Inferior parietal cortex (tissue), 1 donor: ENCODE data around the gene PLA2G2C.
"Not testable (repeated sequence)": the region's sequence is repeated elsewhere in the genome, so short reads cannot be mapped to it uniquely, and the experiment has no call there.

ENCODE experiments used
- DNase-seq: peaks from one replicate; pipeline ENCODE4 v3.0.0-alpha.2; 2016; ENCODE audit errors: extremely low spot score

The PLA2G2C gene, protein sequence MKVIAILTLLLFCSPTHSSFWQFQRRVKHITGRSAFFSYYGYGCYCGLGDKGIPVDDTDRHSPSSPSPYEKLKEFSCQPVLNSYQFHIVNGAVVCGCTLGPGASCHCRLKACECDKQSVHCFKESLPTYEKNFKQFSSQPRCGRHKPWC

GRCh38 chr1:20185834-20186782, at the start of gene PLA2G2C, which contains the start of gene UBXN10:
TSS of gene PLA2G2C (minus strand) at chr1:20186518. CDS start at chr1:20177363, 9,155 bp downstream.
TSS of gene UBXN10 (plus strand) at chr1:20186096. CDS start at chr1:20190562, 4,466 bp downstream.
- DNase-seq = no peak

DNA sequence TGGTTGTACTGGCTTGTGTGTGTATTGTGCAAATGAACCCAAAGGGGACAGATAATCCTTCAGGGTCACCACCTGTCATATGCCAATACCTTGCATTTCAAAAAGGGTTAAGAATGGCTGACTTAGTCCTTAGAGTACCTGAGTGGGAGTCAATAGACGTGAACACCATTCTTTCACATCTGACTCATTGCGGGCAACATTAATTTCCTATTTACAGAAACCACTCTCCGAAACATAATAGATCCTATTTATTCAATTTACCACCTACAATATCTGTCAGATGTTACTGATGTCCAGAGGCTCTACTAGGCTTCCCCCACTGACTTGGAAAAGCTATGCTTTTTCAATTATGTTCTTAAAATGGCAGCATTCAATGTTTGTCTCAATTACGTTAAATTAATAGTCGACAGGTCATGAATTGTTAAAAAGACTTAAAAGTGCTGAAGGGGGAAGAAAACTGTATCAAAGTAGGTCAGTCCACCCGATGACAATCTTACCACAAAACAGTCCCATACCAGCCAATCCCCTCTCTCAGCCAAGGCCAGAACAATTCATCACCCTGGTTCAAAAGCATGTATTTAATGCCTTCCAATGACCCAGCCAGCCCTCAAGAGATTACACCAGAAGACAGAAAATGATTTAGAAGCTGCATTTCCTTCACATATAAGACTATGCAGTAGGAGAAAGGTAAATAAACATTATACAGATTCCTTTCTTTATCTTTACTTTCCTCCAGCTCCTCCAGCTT, 48.6 kb upstream of the PLA2G2C start:
- no peak for DNase-seq

GRCh38 chr1:20233866-20234265, 47.5 kb upstream of the PLA2G2C start:
- peak; percentile 52 for DNase-seq

DNA sequence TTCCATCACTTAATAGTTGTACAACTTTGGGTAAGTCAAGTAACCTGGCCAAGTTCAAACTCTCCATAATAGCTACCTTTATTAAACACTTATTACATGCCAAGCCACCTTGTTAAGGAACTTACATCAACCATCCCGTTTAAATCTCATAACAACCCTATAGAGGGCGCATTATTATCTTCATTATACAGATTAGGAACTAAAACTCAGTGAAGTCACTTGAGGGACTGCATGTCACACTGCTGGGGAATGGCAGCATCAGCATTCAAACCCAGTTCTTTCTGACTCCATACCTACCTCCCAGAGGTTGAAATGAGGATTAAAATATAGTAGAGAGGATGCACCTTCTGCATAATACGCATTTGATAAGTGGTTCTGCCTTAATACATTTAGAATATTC, 47.1 kb upstream of the PLA2G2C start:
- DNase-seq = peak; percentile 58

GRCh38 chr1:20232564-20232963, 46.2 kb upstream of the PLA2G2C start:
- not testable (repeated sequence) for DNase-seq

GRCh38 chr1:20229171-20229570, 42.9 kb upstream of the PLA2G2C start:
- no peak for DNase-seq

DNA sequence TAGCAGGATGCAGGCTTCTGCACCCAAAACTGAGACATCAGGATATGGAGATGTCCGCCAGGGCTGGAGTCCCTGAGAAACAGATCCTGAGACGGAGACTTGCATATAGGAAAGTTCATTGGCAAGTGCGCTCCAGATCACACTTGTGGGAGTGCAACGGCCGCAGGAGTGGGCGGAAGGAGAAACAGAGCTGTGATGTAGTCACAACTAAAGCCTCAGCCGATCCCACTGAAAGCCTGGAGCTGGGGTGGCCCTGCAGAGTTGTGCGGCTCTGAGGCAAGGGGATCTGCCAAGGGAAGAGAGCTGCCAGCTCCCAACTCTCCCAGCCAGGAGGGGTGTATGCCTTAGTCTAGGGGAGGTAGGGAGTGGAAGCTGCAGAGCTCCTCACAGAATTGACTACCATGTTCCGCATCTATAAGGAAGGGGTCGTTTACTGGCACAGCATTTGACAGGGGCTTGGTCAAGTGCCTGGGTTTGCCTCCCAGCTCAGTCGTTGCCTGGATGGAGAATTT, 42.1 kb upstream of the PLA2G2C start:
- no peak for DNase-seq

- DNase-seq = no peak
Measured at GRCh38 chr1:20227704-20228103, 41.4 kb upstream of the PLA2G2C start.

- DNase-seq = no peak
Measured at GRCh38 chr1:20224546-20224945, 38.2 kb upstream of the PLA2G2C start.

DNA sequence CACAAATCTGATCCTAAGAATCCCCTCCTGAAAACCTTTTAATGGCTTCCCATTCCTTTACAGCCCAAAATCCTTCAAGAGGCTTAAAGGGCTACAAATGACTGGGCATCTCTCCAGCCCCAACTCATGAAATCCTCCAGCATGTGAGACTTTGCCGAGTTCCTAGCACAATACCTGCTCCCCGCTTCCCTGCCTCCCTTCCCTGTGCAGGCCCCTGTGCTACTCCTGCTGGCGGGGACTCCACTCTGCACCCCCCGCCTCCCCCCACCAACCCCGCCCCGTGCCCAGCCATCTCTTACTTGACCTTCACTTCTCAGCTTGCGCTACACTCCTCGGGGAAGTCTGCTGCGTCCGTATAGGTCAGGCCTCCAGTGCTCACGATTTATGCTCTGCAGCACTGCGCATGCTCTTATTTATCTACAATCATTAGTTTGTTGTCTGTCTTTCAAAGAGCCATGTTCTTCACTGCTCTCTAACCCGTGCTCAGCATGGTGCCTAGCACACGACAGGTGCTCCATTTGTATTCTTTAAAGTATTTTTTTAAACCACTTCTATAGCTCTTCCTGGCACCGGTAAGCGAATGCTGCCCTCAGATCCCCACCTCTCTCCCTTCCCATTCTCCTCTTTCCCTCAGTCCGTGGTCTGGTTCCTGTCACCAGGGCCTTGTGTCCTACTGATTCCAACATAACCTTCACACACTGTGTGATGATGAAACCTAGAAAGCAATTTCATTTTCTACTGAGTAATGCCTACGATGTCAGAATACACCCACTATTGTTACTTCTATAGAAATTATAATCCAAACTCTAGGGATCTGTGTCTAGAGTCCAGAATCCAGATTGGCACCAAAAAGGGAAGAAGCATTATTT, 37.5 kb upstream of the PLA2G2C start:
- no peak for DNase-seq

GRCh38 chr1:20223106-20223505, 36.8 kb upstream of the PLA2G2C start:
- DNase-seq = no peak

- peak; percentile 38 for DNase-seq
Measured at GRCh38 chr1:20220036-20220435, 33.7 kb upstream of the PLA2G2C start.

DNA sequence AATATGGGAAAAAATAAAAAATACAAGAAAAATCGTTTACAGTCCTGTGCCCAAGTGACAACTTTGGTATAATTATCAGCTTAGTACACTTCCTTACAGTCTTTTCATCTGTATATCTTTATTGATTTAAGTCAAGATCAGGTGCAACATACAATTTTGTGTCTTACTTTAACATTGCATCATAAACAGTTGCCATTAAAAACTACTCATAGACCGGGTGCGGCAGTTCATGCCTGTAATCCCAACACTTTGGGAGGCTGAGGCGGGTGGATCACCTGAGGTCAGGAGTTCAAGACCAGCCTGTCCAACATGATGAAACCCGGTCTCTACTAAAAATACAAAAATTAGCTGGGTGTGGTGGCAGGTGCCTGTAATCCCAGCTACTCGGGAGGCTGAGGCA, 32.7 kb upstream of the PLA2G2C start:
- DNase-seq = not testable (repeated sequence)

DNA sequence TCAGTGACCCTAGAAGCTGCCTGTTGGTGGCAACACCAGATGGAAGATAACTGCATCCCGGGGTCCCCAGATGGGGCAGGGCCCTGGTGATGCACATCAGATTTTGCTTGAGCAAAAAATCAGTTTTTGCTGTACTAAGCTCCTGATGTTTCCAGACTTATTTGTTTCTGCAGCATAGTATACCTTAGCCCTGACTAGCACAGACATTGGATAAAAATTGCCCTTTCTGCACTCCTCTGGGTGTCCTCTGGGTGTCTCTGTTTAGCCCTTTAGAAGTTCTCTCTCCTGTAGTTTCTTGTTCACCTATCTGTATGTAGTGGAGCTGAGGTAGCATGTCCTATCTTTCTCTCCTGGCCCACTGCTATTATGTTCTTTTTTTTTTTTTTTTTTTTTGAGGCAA, 30.3 kb upstream of the PLA2G2C start:
- no peak for DNase-seq

DNA sequence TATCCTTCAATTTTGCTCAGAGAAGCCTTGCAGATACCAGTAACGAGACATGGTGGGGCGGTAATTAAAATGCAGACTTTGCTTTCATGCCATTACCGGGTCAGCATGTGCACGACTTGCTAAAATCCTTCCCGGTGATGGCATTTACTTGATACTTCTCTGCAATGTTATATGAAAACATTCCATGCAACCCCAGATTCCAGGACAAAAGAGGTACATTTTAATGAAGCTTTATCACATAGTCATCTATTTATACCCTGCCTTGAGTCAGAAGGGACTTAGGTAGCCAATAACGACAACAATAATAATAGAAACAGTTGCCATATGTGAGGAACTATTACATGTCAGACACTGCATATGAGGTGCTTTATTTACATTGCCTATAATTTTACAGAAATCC, 29.4 kb upstream of the PLA2G2C start:
- no peak for DNase-seq

DNA sequence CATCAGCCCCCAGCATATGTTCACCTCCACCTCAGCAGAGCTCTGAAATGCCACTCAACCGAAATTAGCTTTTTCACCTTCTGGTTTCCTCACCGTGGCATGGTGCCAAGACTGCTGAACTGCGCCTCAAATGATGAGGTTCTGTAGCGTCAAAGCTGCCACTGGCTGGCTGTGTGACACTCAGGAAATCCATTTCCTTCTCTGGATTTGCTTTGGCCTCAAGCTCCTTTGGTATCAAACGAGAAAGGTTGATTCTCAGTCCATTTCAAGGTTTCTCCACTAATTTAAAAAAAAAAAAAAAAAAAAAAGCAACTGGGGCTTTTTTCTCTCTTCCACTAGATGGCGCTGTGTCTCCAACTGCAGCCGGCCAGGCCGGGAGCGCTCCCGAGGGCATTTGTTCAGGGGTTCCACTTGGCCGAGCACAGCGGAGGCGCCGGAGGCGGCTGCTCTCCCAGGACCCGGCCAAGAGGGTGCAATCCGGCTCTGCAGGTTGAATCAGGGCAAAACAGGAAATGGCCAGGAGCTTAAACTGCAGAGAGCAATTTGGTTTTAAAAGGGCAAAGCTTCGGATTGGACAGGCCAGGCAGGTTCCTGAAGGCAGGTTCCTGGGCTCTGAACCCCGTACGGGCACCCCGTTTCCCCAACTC, 26.5 kb upstream of the PLA2G2C start:
- peak; percentile 78 for DNase-seq

GRCh38 chr1:20212085-20212684, 25.9 kb upstream of the PLA2G2C start:
- no peak for DNase-seq

GRCh38 chr1:20211511-20211931, 25.2 kb upstream of the PLA2G2C start:
- no peak for DNase-seq

GRCh38 chr1:20210736-20211460, 24.6 kb upstream of the PLA2G2C start:
- no peak for DNase-seq
